GM12891 (cell line): Measurements from ENCODE around the gene SFXN5.

Source experiments
- DNase-seq: peaks from one replicate; pipeline ENCODE4 v3.0.0; 2011; ENCODE audit warnings: low spot score; ENCODE audit not compliant: insufficient read length
- FAIRE-seq: peaks from 2 replicates; lab custom pipeline; 2011; peaks lifted over from hg19 to GRCh38; lab: Jason Lieb, UNC
- PAX5 ChIP-seq: IDR thresholded peaks from 2 replicates; pipeline ENCODE4 v1.6.1; 2011; ENCODE audit warnings: low read length, moderate library complexity, mild to moderate bottlenecking; ENCODE audit not compliant: insufficient read depth, severe bottlenecking
- POLR2A ChIP-seq: IDR thresholded peaks from 2 replicates; pipeline ENCODE4 v1.6.1; 2011; ENCODE audit warnings: low read depth, low read length, control low read depth
- POLR2AphosphoS5 ChIP-seq: IDR thresholded peaks from 2 replicates; pipeline ENCODE4 v1.6.1; 2011; ENCODE audit warnings: low read depth, low read length, control low read depth
- POU2F2 ChIP-seq: IDR thresholded peaks from 2 replicates; pipeline ENCODE4 v1.6.1; 2011; ENCODE audit warnings: low read depth, mild to moderate bottlenecking, control low read depth, low read length, moderate library complexity
- SPI1 ChIP-seq: IDR thresholded peaks from 2 replicates; pipeline ENCODE4 v1.6.1; 2011; ENCODE audit warnings: low read depth, low read length, control low read depth
- TAF1 ChIP-seq: IDR thresholded peaks from 2 replicates; pipeline ENCODE4 v1.6.1; 2011; ENCODE audit warnings: low read depth, low read length, control low read depth

Gene SFXN5

GRCh38 chr2:72982781-72983499, 88.6 kb downstream of the SFXN5 start:
- DNase-seq = no peak
- TF ChIP-seq TAF1 (no peak), PAX5 (no peak), POLR2AphosphoS5 (no peak), SPI1 (no peak), POU2F2 (no peak), POLR2A (no peak)
- no peak for FAIRE-seq

GRCh38 chr2:72982219-72982618, 89.3 kb downstream of the SFXN5 start:
- TF ChIP-seq POLR2AphosphoS5 (no peak), PAX5 (no peak), POLR2A (no peak), POU2F2 (no peak), TAF1 (no peak), SPI1 (no peak)
- DNase-seq = no peak
- no peak for FAIRE-seq

GRCh38 chr2:72981536-72981935, 90.0 kb downstream of the SFXN5 start:
- no peak for DNase-seq
- FAIRE-seq = no peak
- TF ChIP-seq SPI1 (no peak), POLR2A (no peak), PAX5 (no peak), POLR2AphosphoS5 (no peak)

GRCh38 chr2:72980535-72981217, 90.8 kb downstream of the SFXN5 start:
- TF ChIP-seq TAF1 = no peak
- FAIRE-seq (no peak), DNase-seq (no peak)

GRCh38 chr2:72979896-72980295, 91.6 kb downstream of the SFXN5 start:
- TF ChIP-seq SPI1 (peak; percentile 85), POU2F2 (no peak)
- FAIRE-seq (no peak), DNase-seq (no peak)

GRCh38 chr2:72975017-72975416, 96.5 kb downstream of the SFXN5 start:
- no peak for FAIRE-seq
- DNase-seq = no peak
- TF ChIP-seq POLR2A (no peak), POU2F2 (no peak), TAF1 (no peak), PAX5 (no peak), SPI1 (no peak), POLR2AphosphoS5 (no peak)

GRCh38 chr2:72974436-72974754, 97.1 kb downstream of the SFXN5 start:
- TF ChIP-seq SPI1 = no peak
- TF ChIP-seq POLR2A = no peak
- TF ChIP-seq POLR2AphosphoS5 = no peak
- TF ChIP-seq PAX5 = no peak
- no peak for TF ChIP-seq POU2F2
- TF ChIP-seq TAF1 = no peak
- FAIRE-seq = no peak
- DNase-seq = no peak

GRCh38 chr2:72973566-72974435, 97.7 kb downstream of the SFXN5 start:
- TF ChIP-seq POLR2AphosphoS5 (no peak), POU2F2 (no peak), PAX5 (no peak), POLR2A (no peak)
- FAIRE-seq = no peak

GRCh38 chr2:72973137-72973535, 98.4 kb downstream of the SFXN5 start:
- TF ChIP-seq POLR2A (no peak), POU2F2 (no peak), PAX5 (no peak)
- DNase-seq = no peak
- no peak for FAIRE-seq

More at GRCh38 chr2:72973566-72974435, 97.7 kb downstream of the SFXN5 start:
- peak; percentile 76 for DNase-seq

GRCh38 chr2:72972352-72973136, 99.0 kb downstream of the SFXN5 start:
- FAIRE-seq = no peak
- TF ChIP-seq POU2F2 (no peak), SPI1 (no peak), PAX5 (no peak), POLR2AphosphoS5 (no peak)
- DNase-seq = no peak
